Mucosa of rectum (tissue), 2 donors: ENCODE data around the gene MRPL37.

ENCODE experiments used
- H3K27ac ChIP-seq, 2 donors: one replicate each; pipeline ENCODE4 v1.7.0; 2013; ENCODE audit warnings: inconsistent platforms in 2 of 2, low read depth in 2 of 2, low read length in 2 of 2
- H3K27me3 ChIP-seq, 2 donors: one replicate each; pipeline ENCODE4 v1.7.0; 2013; ENCODE audit warnings: low read length in 2 of 2; ENCODE audit not compliant: control insufficient read depth in 2 of 2, insufficient read depth in 2 of 2
- H3K36me3 ChIP-seq, 2 donors: one replicate each; pipeline ENCODE4 v1.7.0; 2013; ENCODE audit warnings: low read length in 2 of 2; ENCODE audit not compliant: control insufficient read depth in 2 of 2, insufficient read depth in 2 of 2
- H3K4me1 ChIP-seq, 2 donors: one replicate each; pipeline ENCODE4 v1.7.0; 2013; ENCODE audit warnings: low read length in 2 of 2, mild to moderate bottlenecking in 1 of 2; ENCODE audit not compliant: control insufficient read depth in 2 of 2, insufficient read depth in 2 of 2
- H3K4me3 ChIP-seq, 2 donors: one replicate each; pipeline ENCODE4 v1.7.0; 2013; ENCODE audit warnings: low read length in 2 of 2
- H3K9ac ChIP-seq, 2 donors: one replicate each; pipeline ENCODE4 v1.7.0; 2013; ENCODE audit warnings: low read length in 2 of 2, low read depth in 1 of 2, mild to moderate bottlenecking in 1 of 2
- H3K9me3 ChIP-seq, 2 donors: one replicate each; pipeline ENCODE4 v1.7.0; 2013; ENCODE audit warnings: low read length in 2 of 2; ENCODE audit not compliant: control insufficient read depth in 2 of 2
- donor health status: healthy.
- donor health status: Normal muscosa, but diverticular disease.

MRPL37 gene

GRCh38 chr1:54171606-54172005 is 28.4 kb upstream of the MRPL37 start:
- Histone ChIP-seq H3K9me3 (no peaks in the 10 kb centered on the region), H3K36me3 (peaks cover 0 to 5% of the 10 kb centered on the region in 2 donors), H3K27me3 (no peaks in the 10 kb centered on the region), H3K4me3 (no peak overlapping the region), H3K9ac (no peak overlapping the region), H3K27ac (no peak overlapping the region), H3K4me1 (no peaks in the 10 kb centered on the region)

DNA sequence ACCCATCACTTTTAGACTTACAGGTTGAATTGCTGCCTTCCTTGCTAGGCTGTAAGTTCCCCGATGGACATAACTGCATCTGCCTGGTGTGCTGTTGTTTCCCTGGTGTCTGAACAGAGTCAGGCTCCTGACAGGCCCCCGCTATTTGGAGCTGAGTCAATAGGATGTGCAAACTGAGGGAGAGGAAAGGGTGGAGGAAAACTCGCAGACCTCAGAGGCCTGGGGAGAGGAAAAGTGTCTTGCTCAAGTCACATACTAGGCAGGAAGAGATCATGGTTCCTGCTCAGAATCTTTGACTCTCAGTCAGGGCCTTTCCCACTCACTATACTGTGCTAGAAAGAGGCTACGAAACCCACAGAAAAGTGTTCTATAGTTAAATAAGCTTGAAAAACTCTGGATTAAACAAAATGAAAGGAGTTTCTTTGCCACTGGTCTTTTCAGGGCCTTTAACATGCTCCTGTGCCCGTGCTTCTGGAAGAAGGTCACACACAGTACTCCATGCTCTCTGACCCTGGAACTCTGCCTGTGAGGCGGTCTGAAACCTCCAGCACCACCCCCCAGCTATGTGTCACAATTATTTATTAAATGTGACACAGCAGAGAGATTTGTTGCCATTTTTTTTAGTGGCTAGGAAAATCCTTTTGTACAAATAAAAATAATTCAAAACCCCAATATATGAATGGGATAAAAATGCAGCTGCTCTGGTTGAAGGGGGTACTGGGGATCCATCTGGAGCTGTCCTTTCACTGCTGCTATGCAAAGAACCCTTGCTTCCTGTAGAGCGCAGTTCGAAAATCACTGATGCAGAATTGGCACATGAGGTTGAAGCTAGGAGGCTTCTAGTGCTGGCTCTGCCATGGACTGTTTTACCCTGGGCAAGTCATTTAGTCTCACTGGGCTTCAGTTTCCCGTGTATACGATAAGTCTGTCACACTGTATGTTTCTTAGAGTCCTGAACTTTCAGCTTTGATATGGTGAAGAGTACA is 27.1 kb upstream of the MRPL37 start:
- Histone ChIP-seq H3K9ac (no peak overlapping the region), H3K4me1 (no peaks in the 10 kb centered on the region), H3K9me3 (no peaks in the 10 kb centered on the region), H3K27me3 (no peaks in the 10 kb centered on the region), H3K27ac (no peak overlapping the region), H3K4me3 (no peak overlapping the region), H3K36me3 (peaks cover 0 to 5% of the 10 kb centered on the region in 2 donors)

GRCh38 chr1:54173681-54174080 is 26.3 kb upstream of the MRPL37 start:
- H3K4me1 ChIP-seq = no peaks in the 10 kb centered on the region
- H3K9ac ChIP-seq = no peak overlapping the region
- H3K4me3 ChIP-seq = no peak overlapping the region
- no peaks in the 10 kb centered on the region for H3K9me3 ChIP-seq
- no peak overlapping the region for H3K27ac ChIP-seq
- no peaks in the 10 kb centered on the region for H3K27me3 ChIP-seq
- H3K36me3 ChIP-seq = peaks cover 0 to 6% of the 10 kb centered on the region in 2 donors

DNA sequence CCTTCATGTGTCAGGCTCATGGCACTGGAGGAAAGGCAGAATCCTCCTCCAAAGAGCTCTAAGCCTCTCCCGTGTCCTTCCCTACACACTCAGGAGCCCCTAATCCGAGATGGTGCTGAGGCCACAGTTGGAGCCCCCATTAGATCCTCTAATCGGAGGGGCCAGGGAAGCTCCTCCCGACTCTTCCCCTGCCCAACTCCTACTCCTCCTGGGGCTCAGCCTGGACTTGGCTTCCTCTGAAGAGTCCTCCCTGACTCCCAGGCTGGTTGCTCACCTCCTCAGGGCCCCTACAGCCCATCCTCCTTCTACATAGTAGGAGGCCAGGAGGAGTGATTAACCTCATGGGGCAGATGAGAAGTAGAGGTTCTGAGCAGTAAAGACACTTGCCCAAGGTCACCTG is 25.9 kb upstream of the MRPL37 start:
- H3K9ac ChIP-seq = no peak overlapping the region
- H3K27me3 ChIP-seq = no peaks in the 10 kb centered on the region
- H3K4me1 ChIP-seq = no peaks in the 10 kb centered on the region
- no peaks in the 10 kb centered on the region for H3K9me3 ChIP-seq
- H3K36me3 ChIP-seq = peaks cover 0 to 6% of the 10 kb centered on the region in 2 donors
- no peak overlapping the region for H3K4me3 ChIP-seq
- H3K27ac ChIP-seq = no peak overlapping the region

GRCh38 chr1:54176621-54177327 is 23.2 kb upstream of the MRPL37 start:
- Histone ChIP-seq H3K4me1 (no peaks in the 10 kb centered on the region), H3K27ac (no peak overlapping the region), H3K4me3 (no peak overlapping the region), H3K9ac (no peak overlapping the region), H3K27me3 (no peaks in the 10 kb centered on the region), H3K36me3 (peaks cover 2 to 6% of the 10 kb centered on the region in 2 donors), H3K9me3 (no peaks in the 10 kb centered on the region)

GRCh38 chr1:54177726-54178125 is 22.2 kb upstream of the MRPL37 start:
- Histone ChIP-seq H3K27ac (no peak overlapping the region), H3K9ac (no peak overlapping the region), H3K36me3 (peaks cover 2 to 6% of the 10 kb centered on the region in 2 donors), H3K4me3 (no peak overlapping the region), H3K4me1 (no peaks in the 10 kb centered on the region), H3K27me3 (no peaks in the 10 kb centered on the region), H3K9me3 (no peaks in the 10 kb centered on the region)

- H3K27ac ChIP-seq = no peak overlapping the region
- no peaks in the 10 kb centered on the region for H3K9me3 ChIP-seq
- H3K9ac ChIP-seq = no peak overlapping the region
- no peaks in the 10 kb centered on the region for H3K27me3 ChIP-seq
- no peaks in the 10 kb centered on the region for H3K4me1 ChIP-seq
- H3K36me3 ChIP-seq = peaks cover 2 to 6% of the 10 kb centered on the region in 2 donors
- no peak overlapping the region for H3K4me3 ChIP-seq
These were observed 21.5 kb upstream of the MRPL37 start for GRCh38 chr1:54178296-54179070.

DNA sequence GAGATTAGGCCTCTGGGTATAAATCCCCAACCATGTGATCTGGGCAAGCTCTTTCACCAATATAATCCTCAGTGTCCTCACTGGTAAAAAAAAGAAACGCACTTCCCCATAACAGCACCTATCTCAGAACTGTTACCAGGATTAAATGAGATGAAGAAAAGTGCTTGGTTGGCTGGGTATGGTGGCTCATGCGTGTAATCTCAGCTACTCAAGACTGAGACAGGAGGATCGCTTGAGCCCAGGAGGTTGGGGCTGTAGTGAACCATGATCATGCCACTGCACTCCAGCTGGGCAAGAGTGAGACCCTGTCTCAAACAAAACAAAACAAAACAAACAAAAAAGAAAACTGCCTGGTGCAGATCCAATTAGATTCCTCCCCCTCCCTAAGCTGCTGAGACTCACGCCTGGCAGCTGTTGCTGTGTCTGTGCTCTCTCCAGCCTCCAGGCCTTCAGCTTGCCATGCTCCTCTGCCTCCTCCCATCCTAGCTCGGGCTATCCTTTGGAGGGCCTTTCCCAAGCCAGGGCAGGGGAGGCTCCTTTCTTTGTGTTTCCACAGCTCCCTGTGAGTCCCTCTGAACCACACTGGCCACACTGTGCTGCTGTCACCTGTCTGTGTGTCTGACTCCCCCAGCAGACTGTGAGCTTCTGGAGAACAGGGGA is 19.1 kb upstream of the MRPL37 start:
- H3K4me3 ChIP-seq = no peak overlapping the region
- no peaks in the 10 kb centered on the region for H3K27me3 ChIP-seq
- H3K9ac ChIP-seq = no peak overlapping the region

DNA sequence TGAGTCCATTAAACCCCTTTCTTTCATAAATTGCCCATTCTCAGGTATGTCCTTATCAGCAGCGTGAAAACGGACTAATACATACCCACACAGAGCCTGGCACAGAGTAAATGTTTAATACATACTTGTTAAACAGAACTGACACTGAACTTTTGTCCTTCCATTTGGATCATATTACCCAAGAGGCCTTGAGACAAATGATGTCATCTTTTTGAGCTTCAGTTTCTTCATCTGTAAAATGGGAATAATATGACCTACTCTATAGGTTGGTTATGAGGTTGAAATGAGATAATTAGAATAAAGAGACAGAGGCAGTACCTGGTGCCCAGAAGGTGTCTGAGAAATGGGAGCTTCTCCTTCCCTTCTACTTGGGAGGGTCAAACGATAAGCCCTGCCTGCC is 13.9 kb upstream of the MRPL37 start:
- Histone ChIP-seq H3K27ac (no peak overlapping the region), H3K27me3 (no peaks in the 10 kb centered on the region), H3K9me3 (no peaks in the 10 kb centered on the region), H3K36me3 (peaks cover 6 to 8% of the 10 kb centered on the region in 2 donors), H3K9ac (no peak overlapping the region), H3K4me1 (no peaks in the 10 kb centered on the region), H3K4me3 (no peak overlapping the region)

More for the DNA sequence above, 19.1 kb upstream of the MRPL37 start:
- Histone ChIP-seq H3K4me1 (no peaks in the 10 kb centered on the region), H3K27ac (no peak overlapping the region), H3K9me3 (no peaks in the 10 kb centered on the region), H3K36me3 (peaks cover 2% of the 10 kb centered on the region in 2 donors)
